Breast epithelium (tissue), 4 donors: ENCODE data around the gene ZNF787. TPM values are rescaled to one million over a fixed set of nuclear protein-coding genes. Genes with fewer than 3 reads are reported as not detected.

ENCODE experiments used
- DNase-seq, 2 donors: peaks; one replicate each; pipeline ENCODE4 v3.0.0-alpha.2; 2019; ENCODE audit warnings: low spot score in 2 of 2
- H3K27ac ChIP-seq, 2 donors: fragments of 200-600 bp; sonication (generic) in 1 of 2; one replicate each; pipeline ENCODE4 v1.5.1; 2016 to 2019; ENCODE audit warnings: mild to moderate bottlenecking in 1 of 2
- H3K27me3 ChIP-seq, 2 donors: fragments of 200-600 bp; sonication (generic) in 1 of 2; one replicate each; pipeline versions ENCODE4 v1.5.1 to v1.6.0; 2017 to 2019; ENCODE audit warnings: control low read depth in 1 of 2, mild to moderate bottlenecking in 1 of 2
- H3K36me3 ChIP-seq: fragments of 200-600 bp; one replicate; pipeline ENCODE4 v1.5.1; 2019
- H3K4me1 ChIP-seq, 2 donors: fragments of 200-600 bp; sonication (generic); one replicate each; pipeline ENCODE4 v1.5.1; 2016 to 2019; ENCODE audit warnings: control low read depth in 1 of 2
- H3K4me3 ChIP-seq, 3 donors: fragments of 200-600 bp; sonication (generic); 1 replicate in 2 of 3; 2 replicates in 1 of 3; pipeline ENCODE4 v1.5.1; 2016 to 2019; ENCODE audit warnings: mild to moderate bottlenecking in 3 of 3, moderate library complexity in 2 of 3
- H3K9me3 ChIP-seq, 2 donors: fragments of 200-600 bp; sonication (generic) in 1 of 2; one replicate each; pipeline ENCODE4 v1.5.1; 2016 to 2019; ENCODE audit warnings: control low read depth in 1 of 2
- CTCF ChIP-seq, 3 donors: fragments of 450-650 bp; IDR thresholded peaks; one replicate each; pipeline ENCODE4 v1.5.1; 2016 to 2017; ENCODE audit warnings: antibody characterized with exemption in 3 of 3, mild to moderate bottlenecking in 3 of 3, moderate library complexity in 3 of 3
- POLR2A ChIP-seq: fragments of 450-650 bp; IDR thresholded peaks from one replicate; pipeline ENCODE4 v1.6.1; 2016; ENCODE audit warnings: antibody characterized with exemption, mild to moderate bottlenecking, moderate library complexity
- POLR2AphosphoS5 ChIP-seq, 3 donors: sonication (generic); formaldehyde crosslinking; IDR thresholded peaks; one replicate each; pipeline ENCODE4 v1.6.1; 2017; ENCODE audit warnings: antibody characterized with exemption in 3 of 3
- intact Hi-C: fragments of 100-400 bp; cut with DNase I; formaldehyde crosslinking; loops from one replicate; pipeline ENCODE4 v1.15.1; 2023; ENCODE audit warnings: low total_unique reads
- total RNA-seq, 3 donors: library from RNA; depleted of rRNA; stranded (reverse); fragments of >200 nt; gene quantifications; one replicate each; pipeline ENCODE4 v1.1.0, GENCODE V29; 2016

ZNF787 gene
- total RNA-seq, 3 donors from 2014 or later = 10.2 to 11.1 (median 10.4) TPM

GRCh38 chr19:56103027-56103614 lies 18.0 kb downstream of the ZNF787 start:
- intact Hi-C loops = no loop called here
- H3K4me1 ChIP-seq = peaks cover 0 to 7% of the 10 kb centered on the region in 2 donors
- no peak for DNase-seq
- H3K27ac ChIP-seq = peak overlapping the region in 1 of 2 donors; percentile 38
- no peaks in the 10 kb centered on the region for H3K9me3 ChIP-seq
- no peak for TF ChIP-seq POLR2AphosphoS5 (IDR thresholded peaks at IDR 0.05)
- TF ChIP-seq CTCF (IDR thresholded peaks at IDR 0.05) = no peak
- TF ChIP-seq POLR2A = no peak
- no peaks in the 10 kb centered on the region for H3K27me3 ChIP-seq
- H3K4me3 ChIP-seq = no peak overlapping the region
- H3K36me3 ChIP-seq = no peaks in the 10 kb centered on the region

GRCh38 chr19:56101746-56102535 lies 19.2 kb downstream of the ZNF787 start:
- no peak for DNase-seq
- TF ChIP-seq CTCF (IDR thresholded peaks at IDR 0.05) = no peak
- TF ChIP-seq POLR2AphosphoS5 (IDR thresholded peaks at IDR 0.05) = no peak
- TF ChIP-seq POLR2A = no peak
- no peaks in the 10 kb centered on the region for H3K27me3 ChIP-seq
- intact Hi-C loops = no loop called here
- H3K4me3 ChIP-seq = no peak overlapping the region
- H3K27ac ChIP-seq = no peak overlapping the region
- no peaks in the 10 kb centered on the region for H3K9me3 ChIP-seq
- peaks cover 0 to 7% of the 10 kb centered on the region in 2 donors for H3K4me1 ChIP-seq
- no peaks in the 10 kb centered on the region for H3K36me3 ChIP-seq

- Histone ChIP-seq H3K4me3 (no peak overlapping the region), H3K36me3 (no peaks in the 10 kb centered on the region), H3K27me3 (no peaks in the 10 kb centered on the region), H3K27ac (no peak overlapping the region), H3K4me1 (peaks cover 0 to 7% of the 10 kb centered on the region in 2 donors), H3K9me3 (no peaks in the 10 kb centered on the region)
- DNase-seq = no peak
- TF ChIP-seq POLR2A (no peak), CTCF (IDR thresholded peaks at IDR 0.05) (no peak), POLR2AphosphoS5 (IDR thresholded peaks at IDR 0.05) (no peak)
- intact Hi-C loops = no loop called here
Observed at GRCh38 chr19:56101095-56101494, 20.0 kb downstream of the ZNF787 start.

- Histone ChIP-seq H3K4me3 (no peak overlapping the region), H3K27me3 (no peaks in the 10 kb centered on the region), H3K9me3 (no peaks in the 10 kb centered on the region), H3K4me1 (no peaks in the 10 kb centered on the region), H3K27ac (no peak overlapping the region), H3K36me3 (no peaks in the 10 kb centered on the region)
- no peak for TF ChIP-seq CTCF (IDR thresholded peaks at IDR 0.05)
- TF ChIP-seq POLR2AphosphoS5 (IDR thresholded peaks at IDR 0.05) = no peak
- no peak for TF ChIP-seq POLR2A
- intact Hi-C loops = no loop called here
- no peak for DNase-seq
Observed at GRCh38 chr19:56099638-56100539, 21.2 kb downstream of the ZNF787 start.
